H1 (cell line): ENCODE data around the gene ZNF629. TPM values are rescaled to one million over a fixed set of nuclear protein-coding genes. Genes with fewer than 3 reads are reported as not detected.

Source experiments
- KDM4A ChIP-seq: IDR thresholded peaks from one replicate; pipeline ENCODE4 v1.7.1; 2012; ENCODE audit warnings: low read depth, mild to moderate bottlenecking, moderate library complexity, low read length, inconsistent platforms; ENCODE audit not compliant: severe bottlenecking
- polyA plus RNA-seq, 7 experiments: library from polyadenylated mRNA; depleted of rRNA in 3 of 7; stranded (reverse) in 5 of 7; unstranded in 2 of 7; fragments of >200 nt in 5 of 7; fragments of 200-250 nt in 2 of 7; gene quantifications; 1 replicate in 5 of 7; 2 replicates in 1 of 7; 4 replicates in 1 of 7; pipeline versions ENCODE4 v1.2.1 to v1.2.3, GENCODE V29; 2011 to 2013; ENCODE audit warnings: missing spikeins in 2 of 7, mixed read lengths in 2 of 7
- total RNA-seq: library from RNA; stranded (reverse); fragmentation: NEBNext Ultra II Directional; extraction: Animal tissue kit (Norgen Biotek cat#: 25700); gene quantifications from 2 replicates; pipeline ENCODE4 v1.2.1, GENCODE V29; 2021

ZNF629 gene
- total and polyA plus RNA-seq, 2 of the 8 experiments (the other 6 are each of a cell fraction or from before 2014, with no cell fraction given): 11.0 to 19.5 TPM

DNA sequence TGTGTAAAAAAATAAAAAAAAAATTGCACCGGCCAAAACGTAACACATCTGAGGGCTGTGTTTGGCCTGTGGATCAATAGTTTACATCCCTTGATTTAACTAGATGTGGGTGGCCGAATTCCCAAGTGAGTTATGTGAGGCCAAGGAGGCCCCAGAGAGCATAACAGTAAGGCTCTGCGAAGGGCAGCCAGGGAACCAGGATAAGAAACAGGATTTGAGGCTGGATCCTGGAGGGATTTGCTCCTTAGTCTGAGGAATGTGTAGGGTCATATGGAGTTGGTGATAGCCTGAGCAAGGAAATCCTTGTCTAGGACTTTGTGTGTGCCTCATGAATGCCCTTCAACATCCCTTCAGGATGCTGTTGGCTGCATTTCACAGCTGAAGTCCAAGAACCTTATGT, 36.8 kb downstream of the ZNF629 start (continued):
- no peak for TF ChIP-seq KDM4A
